ENCODE data around the gene LTF.
"Not testable (repeated sequence)": the region's sequence is repeated elsewhere in the genome, so short reads cannot be mapped to it uniquely, and the experiment has no call there.

The LTF gene

DNA sequence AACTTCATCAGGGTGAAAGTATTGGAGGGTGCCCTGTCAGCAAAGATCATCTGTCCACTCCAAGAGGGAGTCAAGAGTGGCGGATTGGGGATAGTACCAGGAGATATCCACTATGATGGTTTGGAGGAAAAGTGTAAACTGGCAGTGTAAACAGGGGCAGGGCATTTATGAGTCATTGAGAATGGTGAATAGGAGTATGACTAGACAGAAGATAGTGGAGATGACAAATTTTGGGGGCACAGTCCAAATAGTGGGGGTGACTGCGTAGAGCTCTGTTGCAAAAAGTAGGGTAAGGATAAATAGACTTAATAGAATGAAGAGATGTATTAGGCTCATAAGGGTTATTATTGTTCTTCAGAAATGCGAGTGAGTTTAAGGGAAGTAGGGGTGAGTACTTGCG, 75.9 kb downstream of the LTF start:
- DNase-seq = not testable (repeated sequence)

DNA sequence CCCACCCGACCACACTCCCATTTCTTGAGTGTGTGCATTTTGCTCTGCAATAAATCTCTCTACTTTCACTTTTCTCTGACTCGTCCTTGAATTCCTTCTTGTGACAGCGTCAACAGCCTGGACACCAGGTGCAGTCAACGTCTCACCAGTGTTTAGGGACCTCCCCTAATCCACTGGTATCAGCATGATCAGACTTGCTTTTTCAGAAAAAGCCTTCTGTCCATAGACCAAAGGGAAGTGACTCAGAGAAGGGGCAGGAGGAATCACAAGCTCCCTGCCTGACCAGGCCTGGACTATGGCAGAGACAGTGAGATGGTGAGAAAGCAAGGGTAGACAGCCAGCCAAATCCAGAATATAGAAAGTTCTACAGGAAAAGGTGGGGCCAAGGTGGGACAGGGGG, 78.5 kb downstream of the LTF start:
- no peak for DNase-seq
